IMR-90 (cell line): ENCODE data around the gene INPP5D. TPM values are rescaled to one million over a fixed set of nuclear protein-coding genes. Genes with fewer than 3 reads are reported as not detected.

Source experiments
- ATAC-seq: fragments of 200-7000 bp; cut with Tn5 transposase; 2 replicates; pipeline ENCODE4 v1.9.1; 2020; ENCODE audit warnings: low read depth, mild to moderate bottlenecking, moderate library complexity
- BruUV-seq: library from RNA; stranded (reverse); fragments of 400-500 nt; replicated peaks from 2 replicates; lab custom pipeline; 2021; lab: Mats Ljungman, UMichigan
- CTCF ChIA-PET: fragments of 300-600 bp; formaldehyde crosslinking; extraction: SDS; loops from one replicate; lab custom pipeline; 2021; ENCODE audit warnings: antibody characterized with exemption; lab: Yijun Ruan, JAX
- POLR2A ChIA-PET: fragments of 300-600 bp; sonication (Branson Sonifier 250); formaldehyde crosslinking; loops from one replicate; lab custom pipeline; 2022; ENCODE audit warnings: antibody characterized with exemption; ENCODE audit not compliant: unreplicated experiment; lab: Charles Lee
- DNase-seq: peaks from one replicate; pipeline ENCODE4 v3.0.0; 2013
- H2AFZ ChIP-seq: replicated peaks from 2 replicates; pipeline ENCODE3; 2013; ENCODE audit warnings: low read length, mild to moderate bottlenecking; ENCODE audit not compliant: poor library complexity
- H2AK5ac ChIP-seq: 2 replicates; pipeline ENCODE4 v1.6.1; 2013; ENCODE audit warnings: low read depth, low read length, inconsistent platforms
- H2AK9ac ChIP-seq: replicated peaks from 2 replicates; pipeline ENCODE3; 2013; ENCODE audit warnings: mild to moderate bottlenecking, low read depth, low read length, moderate library complexity; ENCODE audit not compliant: poor library complexity
- H2BK120ac ChIP-seq: 2 replicates; pipeline ENCODE4 v1.6.1; 2013; ENCODE audit warnings: low read depth, low read length, inconsistent platforms
- H2BK15ac ChIP-seq: 3 replicates; pipeline ENCODE4 v1.6.1; 2013; ENCODE audit warnings: low read depth, low read length, inconsistent platforms
- H2BK20ac ChIP-seq: 2 replicates; pipeline ENCODE4 v1.6.1; 2013; ENCODE audit warnings: low read depth, mild to moderate bottlenecking, inconsistent platforms, low read length, moderate library complexity
- H2BK5ac ChIP-seq: 2 replicates; pipeline ENCODE4 v1.6.1; 2013; ENCODE audit warnings: mild to moderate bottlenecking, low read depth, low read length, inconsistent platforms; ENCODE audit not compliant: poor library complexity, severe bottlenecking
- H3K14ac ChIP-seq: replicated peaks from 2 replicates; pipeline ENCODE4 v1.6.1; 2013; ENCODE audit warnings: low read depth, low read length, inconsistent platforms
- H3K18ac ChIP-seq: 2 replicates; pipeline ENCODE4 v1.6.1; 2013; ENCODE audit warnings: low read depth, low read length, control low read depth
- H3K23ac ChIP-seq: 2 replicates; pipeline ENCODE4 v1.6.1; 2013; ENCODE audit warnings: low read depth, low read length, inconsistent platforms
- H3K27ac ChIP-seq: 2 replicates; pipeline ENCODE4 v1.5.1; 2013; ENCODE audit warnings: mild to moderate bottlenecking, control low read depth, low read length; ENCODE audit not compliant: insufficient read depth
- H3K27me3 ChIP-seq: 2 replicates; pipeline ENCODE4 v1.6.1; 2013; ENCODE audit warnings: low read length; ENCODE audit not compliant: control insufficient read depth, insufficient read depth
- H3K36me3 ChIP-seq: 2 replicates; pipeline ENCODE4 v1.6.1; 2013; ENCODE audit warnings: low read length, mixed read lengths; ENCODE audit not compliant: control insufficient read depth, insufficient read depth
- H3K4ac ChIP-seq: 2 replicates; pipeline ENCODE4 v1.6.1; 2013; ENCODE audit warnings: low read depth, low read length, inconsistent platforms
- H3K4me1 ChIP-seq: 2 replicates; pipeline ENCODE4 v1.6.1; 2013; ENCODE audit warnings: low read length, mixed read lengths; ENCODE audit not compliant: control insufficient read depth, insufficient read depth
- H3K4me2 ChIP-seq: 2 replicates; pipeline ENCODE4 v1.6.1; 2013; ENCODE audit warnings: low read depth, mild to moderate bottlenecking, control low read depth, low read length, moderate library complexity
- H3K4me3 ChIP-seq: 2 replicates; pipeline ENCODE4 v1.5.1; 2013; ENCODE audit warnings: low read depth, mild to moderate bottlenecking, control low read depth, low read length, moderate library complexity; ENCODE audit not compliant: insufficient read depth
- H3K56ac ChIP-seq: 2 replicates; pipeline ENCODE4 v1.6.1; 2013; ENCODE audit warnings: low read length, inconsistent platforms; ENCODE audit not compliant: insufficient read depth; ENCODE audit errors: extremely low read depth
- H3K79me1 ChIP-seq, 2 experiments: 2 replicates each; pipeline ENCODE4 v1.6.1; 2013; ENCODE audit warnings: low read length in 2 of 2, inconsistent platforms in 1 of 2, low read depth in 1 of 2
- H3K9ac ChIP-seq: 2 replicates; pipeline ENCODE4 v1.6.1; 2013; ENCODE audit warnings: low read depth, low read length, control low read depth
- H3K9me1 ChIP-seq: 2 replicates; pipeline ENCODE4 v1.6.1; 2013; ENCODE audit warnings: low read length, inconsistent platforms; ENCODE audit not compliant: insufficient read depth
- H3K9me3 ChIP-seq: 2 replicates; pipeline ENCODE4 v1.6.1; 2013; ENCODE audit warnings: low read length; ENCODE audit not compliant: control insufficient read depth, insufficient read depth
- H4K20me1 ChIP-seq: 2 replicates; pipeline ENCODE4 v1.6.1; 2013; ENCODE audit warnings: low read length, inconsistent platforms; ENCODE audit not compliant: insufficient read depth
- H4K5ac ChIP-seq: 2 replicates; pipeline ENCODE4 v1.6.1; 2013; ENCODE audit warnings: mild to moderate bottlenecking, low read depth, low read length, control low read depth
- H4K8ac ChIP-seq, 2 experiments: 2 replicates each; pipeline ENCODE4 v1.6.1; 2013; ENCODE audit warnings: low read depth in 2 of 2, low read length in 2 of 2, control low read depth in 1 of 2, inconsistent platforms in 1 of 2
- H4K91ac ChIP-seq: 2 replicates; pipeline ENCODE4 v1.6.1; 2013; ENCODE audit warnings: low read depth, low read length, inconsistent platforms; ENCODE audit not compliant: insufficient read depth
- BHLHE40 ChIP-seq: fragments of 150-350 bp; IDR thresholded peaks from 2 replicates; pipeline ENCODE4 v1.6.1; 2016; ENCODE audit warnings: mild to moderate bottlenecking, low read depth, low read length
- CEBPB ChIP-seq: IDR thresholded peaks from 2 replicates; pipeline ENCODE4 v1.6.1; 2012; ENCODE audit warnings: low read depth, low read length, improper control_type of control experiment
- CHD1 ChIP-seq: IDR thresholded peaks from 2 replicates; pipeline ENCODE4 v1.6.1; 2012; ENCODE audit warnings: low read depth, low read length, improper control_type of control experiment
- FOS ChIP-seq: fragments of 150-350 bp; IDR thresholded peaks from 2 replicates; pipeline ENCODE4 v1.6.1; 2016; ENCODE audit warnings: low read depth, low read length
- MAFK ChIP-seq: IDR thresholded peaks from 2 replicates; pipeline ENCODE4 v1.6.1; 2012; ENCODE audit warnings: low read depth, low read length, improper control_type of control experiment
- MAZ ChIP-seq: IDR thresholded peaks from 2 replicates; pipeline ENCODE4 v1.6.1; 2012; ENCODE audit warnings: low read depth, mild to moderate bottlenecking, low read length, improper control_type of control experiment, moderate library complexity, borderline replicate concordance
- MXI1 ChIP-seq: IDR thresholded peaks from 2 replicates; pipeline ENCODE4 v1.6.1; 2012; ENCODE audit warnings: low read depth, mild to moderate bottlenecking, low read length, moderate library complexity, borderline replicate concordance
- NFE2L2 ChIP-seq: fragments of 150-350 bp; IDR thresholded peaks from 2 replicates; pipeline ENCODE4 v1.6.1; 2016; ENCODE audit warnings: low read depth, mild to moderate bottlenecking, low read length
- POLR2A ChIP-seq: IDR thresholded peaks from 2 replicates; pipeline ENCODE4 v1.6.1; 2012; ENCODE audit warnings: mild to moderate bottlenecking, low read depth, low read length
- RAD21 ChIP-seq: IDR thresholded peaks from 2 replicates; pipeline ENCODE4 v1.6.1; 2012; ENCODE audit warnings: low read length, improper control_type of control experiment
- RCOR1 ChIP-seq: IDR thresholded peaks from 2 replicates; pipeline ENCODE4 v1.6.1; 2012; ENCODE audit warnings: mild to moderate bottlenecking, low read length, improper control_type of control experiment; ENCODE audit not compliant: insufficient replicate concordance
- RFX5 ChIP-seq: IDR thresholded peaks from 2 replicates; pipeline ENCODE4 v1.8.0; 2012; ENCODE audit warnings: low read depth, mild to moderate bottlenecking, low read length, moderate library complexity
- SMC3 ChIP-seq: fragments of 150-350 bp; IDR thresholded peaks from 2 replicates; pipeline ENCODE4 v1.6.1; 2016; ENCODE audit warnings: low read depth, mild to moderate bottlenecking, antibody characterized with exemption, low read length, moderate library complexity
- WGBS, 2 experiments: methylation state at CpG; one replicate each; pipeline versions ENCODE4 v1.1.5 to v1.1.7; 2013; ENCODE audit warnings: missing lambda C conversion rate in 2 of 2; ENCODE audit not compliant: insufficient read length in 1 of 2; ENCODE audit errors: extremely low coverage in 2 of 2; 5-methylcytosine and 5-hydroxymethylcytosine counted together
- dilution Hi-C: fragments of 300-500 bp; cut with HindIII; formaldehyde crosslinking; loops from one replicate; pipeline ENCODE4 v1.14.3; 2018; ENCODE audit warnings: low sequenced_read_pairs; ENCODE audit not compliant: unreplicated experiment
- in situ Hi-C: fragments of 300-500 bp; cut with MboI; formaldehyde crosslinking; loops from 3 replicates; pipeline ENCODE4 v1.14.3; 2019; ENCODE audit warnings: low sequenced_read_pairs, inconsistent platforms, mixed read lengths
- intact Hi-C: fragments of 100-400 bp; cut with micrococcal nuclease; formaldehyde crosslinking; loops from 2 replicates; pipeline ENCODE4 v1.10.0; 2022
- polyA plus RNA-seq, 3 experiments: library from polyadenylated mRNA; depleted of rRNA; stranded (reverse); fragments of >200 nt; gene quantifications; 2 replicates each; pipeline ENCODE4 v1.2.3, GENCODE V29; 2012; ENCODE audit warnings: low replicate concordance in 1 of 3
- total RNA-seq: library from RNA; depleted of rRNA; stranded (reverse); fragments of >200 nt; gene quantifications from 2 replicates; pipeline ENCODE4 v1.2.3, GENCODE V29; 2012
- TF ChIP-seq, protein P1 (sequence below): conservative IDR thresholded peaks from 2 replicates; pipeline ENCODE4 v1.5.1; 2012; ENCODE audit warnings: mild to moderate bottlenecking, low read depth, low read length, improper control_type of control experiment
- TF ChIP-seq, protein P2 (sequence below): fragments of 150-350 bp; IDR thresholded peaks from 2 replicates; pipeline ENCODE4 v1.6.1; 2016; ENCODE audit warnings: low read depth, mild to moderate bottlenecking, low read length, moderate library complexity, borderline replicate concordance
- TF ChIP-seq, protein P3 (sequence below): fragments of 150-350 bp; IDR thresholded peaks from 2 replicates; pipeline ENCODE4 v1.6.1; 2017; ENCODE audit warnings: mild to moderate bottlenecking, antibody characterized with exemption, low read length, low read depth

The INPP5D gene
- total and polyA plus RNA-seq, 2 of the 4 experiments (the other 2 are of a cell fraction): 0.18 to 0.29 TPM

DNA sequence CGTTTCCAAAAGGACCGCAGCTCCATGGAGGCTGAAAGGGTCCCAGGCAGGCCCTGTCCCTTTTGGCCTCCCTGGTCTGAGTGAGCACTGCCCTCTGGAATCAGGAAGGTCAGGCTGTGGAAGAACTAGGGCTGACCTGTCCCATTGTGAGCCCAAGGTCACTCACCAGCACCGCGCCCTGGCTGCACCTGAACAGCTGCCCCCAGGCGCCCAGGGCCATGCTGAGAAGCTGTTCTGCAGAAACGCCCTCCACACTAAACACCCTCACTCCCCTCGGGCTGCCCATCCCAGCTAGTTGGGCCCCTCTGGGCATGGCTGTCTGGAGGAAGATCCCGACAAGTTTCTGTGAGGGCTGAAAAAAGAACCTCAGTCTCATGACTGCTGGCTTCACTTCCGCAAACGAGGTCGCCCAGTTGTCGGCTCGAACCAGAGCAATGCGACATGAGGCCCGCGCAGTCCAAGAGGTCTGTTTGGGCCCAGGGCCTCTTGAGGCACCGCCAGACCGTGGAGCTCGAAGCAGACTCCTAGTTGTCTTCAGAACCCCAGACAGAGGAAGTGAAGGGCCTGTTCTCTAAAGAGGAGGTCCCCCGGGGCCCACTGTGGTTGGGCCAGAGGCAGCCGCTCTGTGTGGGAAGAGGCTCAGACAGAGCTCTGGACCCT, 64.4 kb downstream of the INPP5D start:
- Histone ChIP-seq H4K8ac (no peak overlapping the region), H4K91ac (no peak overlapping the region), H3K4ac (no peak overlapping the region), H4K20me1 (no peaks in the 10 kb centered on the region; the same call in 1 of the 2 replicates), H3K27me3 (peaks cover 7% of the 10 kb centered on the region; the same call in 1 of the 2 replicates), H3K9ac (no peak overlapping the region), H3K27ac (no peak overlapping the region), H3K4me2 (no peak overlapping the region), H2BK5ac (no peak overlapping the region), H3K4me3 (no peak overlapping the region), H2AK5ac (no peak overlapping the region), H2BK20ac (no peak overlapping the region), H3K14ac (no peak overlapping the region), H2AK9ac (no peak overlapping the region), H3K36me3 (no peaks in the 10 kb centered on the region), H3K56ac (no peak overlapping the region), H2BK120ac (no peak overlapping the region), H3K9me1 (no peaks in the 10 kb centered on the region), H2AFZ (no peak overlapping the region), H3K23ac (no peak overlapping the region), H3K9me3 (no peaks in the 10 kb centered on the region), H3K4me1 (no peaks in the 10 kb centered on the region), H3K18ac (no peak overlapping the region), H2BK15ac (no peak overlapping the region), H4K5ac (no peak overlapping the region), H3K79me1 (no peaks in the 10 kb centered on the region)
- 80% methylated on average over 14 of the region's 21 CpGs; no CpG with 5 or more reads in 1 of the 2 experiments for WGBS, 2 experiments
- no peak for DNase-seq
- in situ Hi-C loops: no loop called here
- ChIA-PET CTCF (no interaction called here), POLR2A (no interaction called here)
- ATAC-seq: no peak
- dilution Hi-C loops: no loop called here
- no TSS peak for BruUV-seq
- no peak for TF ChIP-seq BHLHE40
- no peak for TF ChIP-seq RCOR1
- no peak for TF ChIP-seq POLR2A
- no peak for TF ChIP-seq CHD1
- TF ChIP-seq MAFK: no peak
- no peak for TF ChIP-seq NFE2L2
- TF ChIP-seq, protein P1, sequence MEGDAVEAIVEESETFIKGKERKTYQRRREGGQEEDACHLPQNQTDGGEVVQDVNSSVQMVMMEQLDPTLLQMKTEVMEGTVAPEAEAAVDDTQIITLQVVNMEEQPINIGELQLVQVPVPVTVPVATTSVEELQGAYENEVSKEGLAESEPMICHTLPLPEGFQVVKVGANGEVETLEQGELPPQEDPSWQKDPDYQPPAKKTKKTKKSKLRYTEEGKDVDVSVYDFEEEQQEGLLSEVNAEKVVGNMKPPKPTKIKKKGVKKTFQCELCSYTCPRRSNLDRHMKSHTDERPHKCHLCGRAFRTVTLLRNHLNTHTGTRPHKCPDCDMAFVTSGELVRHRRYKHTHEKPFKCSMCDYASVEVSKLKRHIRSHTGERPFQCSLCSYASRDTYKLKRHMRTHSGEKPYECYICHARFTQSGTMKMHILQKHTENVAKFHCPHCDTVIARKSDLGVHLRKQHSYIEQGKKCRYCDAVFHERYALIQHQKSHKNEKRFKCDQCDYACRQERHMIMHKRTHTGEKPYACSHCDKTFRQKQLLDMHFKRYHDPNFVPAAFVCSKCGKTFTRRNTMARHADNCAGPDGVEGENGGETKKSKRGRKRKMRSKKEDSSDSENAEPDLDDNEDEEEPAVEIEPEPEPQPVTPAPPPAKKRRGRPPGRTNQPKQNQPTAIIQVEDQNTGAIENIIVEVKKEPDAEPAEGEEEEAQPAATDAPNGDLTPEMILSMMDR: no peak
- no peak for TF ChIP-seq RAD21
- no peak for TF ChIP-seq MAZ
- no peak for TF ChIP-seq CEBPB
- TF ChIP-seq, protein P2, sequence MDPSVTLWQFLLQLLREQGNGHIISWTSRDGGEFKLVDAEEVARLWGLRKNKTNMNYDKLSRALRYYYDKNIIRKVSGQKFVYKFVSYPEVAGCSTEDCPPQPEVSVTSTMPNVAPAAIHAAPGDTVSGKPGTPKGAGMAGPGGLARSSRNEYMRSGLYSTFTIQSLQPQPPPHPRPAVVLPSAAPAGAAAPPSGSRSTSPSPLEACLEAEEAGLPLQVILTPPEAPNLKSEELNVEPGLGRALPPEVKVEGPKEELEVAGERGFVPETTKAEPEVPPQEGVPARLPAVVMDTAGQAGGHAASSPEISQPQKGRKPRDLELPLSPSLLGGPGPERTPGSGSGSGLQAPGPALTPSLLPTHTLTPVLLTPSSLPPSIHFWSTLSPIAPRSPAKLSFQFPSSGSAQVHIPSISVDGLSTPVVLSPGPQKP: no peak
- no peak for TF ChIP-seq FOS
- no peak for TF ChIP-seq SMC3
- TF ChIP-seq MXI1: no peak
- no peak for TF ChIP-seq RFX5
- TF ChIP-seq, protein P3, sequence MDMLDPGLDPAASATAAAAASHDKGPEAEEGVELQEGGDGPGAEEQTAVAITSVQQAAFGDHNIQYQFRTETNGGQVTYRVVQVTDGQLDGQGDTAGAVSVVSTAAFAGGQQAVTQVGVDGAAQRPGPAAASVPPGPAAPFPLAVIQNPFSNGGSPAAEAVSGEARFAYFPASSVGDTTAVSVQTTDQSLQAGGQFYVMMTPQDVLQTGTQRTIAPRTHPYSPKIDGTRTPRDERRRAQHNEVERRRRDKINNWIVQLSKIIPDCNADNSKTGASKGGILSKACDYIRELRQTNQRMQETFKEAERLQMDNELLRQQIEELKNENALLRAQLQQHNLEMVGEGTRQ: no peak
- intact Hi-C loops: no loop called here
